ENCODE measurements around the gene CHCHD3.

DNA sequence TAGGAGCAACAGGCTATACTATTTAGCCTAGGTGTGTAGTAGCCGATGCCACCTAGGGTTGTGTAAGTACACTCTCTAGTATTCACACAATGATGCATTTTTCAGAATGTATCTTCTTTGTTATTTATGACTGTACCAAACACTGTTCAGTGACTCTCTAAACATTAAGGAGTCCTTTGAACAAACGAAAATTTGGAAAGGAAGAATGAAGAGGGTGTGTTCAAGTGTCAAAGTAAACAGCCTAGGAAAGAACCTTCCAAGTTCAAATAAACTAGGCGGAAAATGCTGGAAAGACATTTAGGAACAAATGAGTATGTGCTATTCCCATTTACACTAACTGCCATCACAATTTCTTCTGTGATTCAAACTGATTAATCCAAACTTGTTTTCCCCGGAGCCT lies 142.4 kb downstream of the CHCHD3 start:
- TF ChIP-seq, protein P1, sequence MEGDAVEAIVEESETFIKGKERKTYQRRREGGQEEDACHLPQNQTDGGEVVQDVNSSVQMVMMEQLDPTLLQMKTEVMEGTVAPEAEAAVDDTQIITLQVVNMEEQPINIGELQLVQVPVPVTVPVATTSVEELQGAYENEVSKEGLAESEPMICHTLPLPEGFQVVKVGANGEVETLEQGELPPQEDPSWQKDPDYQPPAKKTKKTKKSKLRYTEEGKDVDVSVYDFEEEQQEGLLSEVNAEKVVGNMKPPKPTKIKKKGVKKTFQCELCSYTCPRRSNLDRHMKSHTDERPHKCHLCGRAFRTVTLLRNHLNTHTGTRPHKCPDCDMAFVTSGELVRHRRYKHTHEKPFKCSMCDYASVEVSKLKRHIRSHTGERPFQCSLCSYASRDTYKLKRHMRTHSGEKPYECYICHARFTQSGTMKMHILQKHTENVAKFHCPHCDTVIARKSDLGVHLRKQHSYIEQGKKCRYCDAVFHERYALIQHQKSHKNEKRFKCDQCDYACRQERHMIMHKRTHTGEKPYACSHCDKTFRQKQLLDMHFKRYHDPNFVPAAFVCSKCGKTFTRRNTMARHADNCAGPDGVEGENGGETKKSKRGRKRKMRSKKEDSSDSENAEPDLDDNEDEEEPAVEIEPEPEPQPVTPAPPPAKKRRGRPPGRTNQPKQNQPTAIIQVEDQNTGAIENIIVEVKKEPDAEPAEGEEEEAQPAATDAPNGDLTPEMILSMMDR (IDR thresholded peaks at IDR 0.05) = no peak
- no peak for TF ChIP-seq POLR2A (IDR thresholded peaks at IDR 0.05)

All from tibial nerve (tissue), 3 donors.